ENCODE results near the gene NAGA.

NAGA gene

GRCh38 chr22:42079319-42080251 is 9.0 kb upstream of the NAGA start, which contains the start of gene SMDT1:
TSS of gene SMDT1 (plus strand) at chr22:42079700. CDS start at chr22:42079769, 69 bp downstream.
- DNase-seq (ENCODE audit: low read depth): peak; percentile 100
- peak within 1 kb of the TSS; percentile 96 for H3K4me3 ChIP-seq (ENCODE audit: low read depth, low read length)
- TF ChIP-seq, protein P1, sequence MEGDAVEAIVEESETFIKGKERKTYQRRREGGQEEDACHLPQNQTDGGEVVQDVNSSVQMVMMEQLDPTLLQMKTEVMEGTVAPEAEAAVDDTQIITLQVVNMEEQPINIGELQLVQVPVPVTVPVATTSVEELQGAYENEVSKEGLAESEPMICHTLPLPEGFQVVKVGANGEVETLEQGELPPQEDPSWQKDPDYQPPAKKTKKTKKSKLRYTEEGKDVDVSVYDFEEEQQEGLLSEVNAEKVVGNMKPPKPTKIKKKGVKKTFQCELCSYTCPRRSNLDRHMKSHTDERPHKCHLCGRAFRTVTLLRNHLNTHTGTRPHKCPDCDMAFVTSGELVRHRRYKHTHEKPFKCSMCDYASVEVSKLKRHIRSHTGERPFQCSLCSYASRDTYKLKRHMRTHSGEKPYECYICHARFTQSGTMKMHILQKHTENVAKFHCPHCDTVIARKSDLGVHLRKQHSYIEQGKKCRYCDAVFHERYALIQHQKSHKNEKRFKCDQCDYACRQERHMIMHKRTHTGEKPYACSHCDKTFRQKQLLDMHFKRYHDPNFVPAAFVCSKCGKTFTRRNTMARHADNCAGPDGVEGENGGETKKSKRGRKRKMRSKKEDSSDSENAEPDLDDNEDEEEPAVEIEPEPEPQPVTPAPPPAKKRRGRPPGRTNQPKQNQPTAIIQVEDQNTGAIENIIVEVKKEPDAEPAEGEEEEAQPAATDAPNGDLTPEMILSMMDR (IDR thresholded peaks at IDR 0.05; ENCODE audit: insufficient read depth, low read depth, low read length, missing control alignments): no peak

DNA sequence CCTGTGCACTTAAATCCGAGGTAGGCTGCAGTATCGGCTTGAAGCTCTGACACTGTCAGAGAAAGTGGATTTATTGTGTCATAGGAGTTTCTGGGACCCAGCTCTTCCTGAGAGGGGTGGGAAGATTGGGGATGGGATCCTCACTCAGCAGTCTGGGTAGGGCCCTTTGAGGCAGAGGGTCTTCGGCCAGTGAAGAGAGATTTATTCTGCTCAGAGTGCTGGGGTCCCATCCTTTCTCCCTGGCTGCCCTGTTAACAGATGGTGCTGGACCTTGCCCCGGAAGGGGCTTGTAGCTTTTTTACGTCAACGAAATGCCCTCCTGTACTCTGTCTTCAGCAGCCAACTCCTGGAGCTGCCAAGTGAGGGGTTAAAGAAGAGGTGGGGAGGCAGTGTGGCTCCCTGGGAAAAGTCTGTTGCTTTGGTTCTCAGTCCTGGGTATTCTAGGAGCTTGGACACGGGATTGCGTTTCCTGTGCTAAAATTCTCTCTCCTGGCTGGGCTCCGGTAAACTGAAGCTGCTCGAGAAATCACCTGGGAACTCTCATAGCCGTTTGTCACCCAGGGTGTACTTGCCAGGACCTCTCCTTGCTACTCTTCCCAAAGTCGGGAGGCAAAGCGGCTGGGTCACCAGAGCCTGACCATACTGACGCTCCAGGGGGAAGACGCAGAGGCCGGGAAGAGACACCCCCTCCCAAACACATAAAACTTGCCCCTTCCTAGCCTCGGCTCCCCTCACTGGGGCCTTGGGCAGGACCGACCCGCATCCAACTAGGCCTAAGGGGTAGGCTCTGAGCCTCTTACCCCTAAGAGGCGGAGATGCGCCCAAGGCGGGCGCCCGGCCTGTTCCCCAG is 8.1 kb upstream of the NAGA start:
- no peak for DNase-seq (ENCODE audit: low read depth)
- H3K4me3 ChIP-seq (ENCODE audit: low read depth, low read length): peak overlapping the region; percentile 96
- TF ChIP-seq, protein P1 (IDR thresholded peaks at IDR 0.05; ENCODE audit: insufficient read depth, low read depth, low read length, missing control alignments): no peak

- TF ChIP-seq, protein P1 (IDR thresholded peaks at IDR 0.05; ENCODE audit: insufficient read depth, low read depth, low read length, missing control alignments): no peak
- no peak for DNase-seq (ENCODE audit: low read depth)
- no peak overlapping the region for H3K4me3 ChIP-seq (ENCODE audit: low read depth, low read length)
Observed at GRCh38 chr22:42077486-42078125, 7.0 kb upstream of the NAGA start.

DNA sequence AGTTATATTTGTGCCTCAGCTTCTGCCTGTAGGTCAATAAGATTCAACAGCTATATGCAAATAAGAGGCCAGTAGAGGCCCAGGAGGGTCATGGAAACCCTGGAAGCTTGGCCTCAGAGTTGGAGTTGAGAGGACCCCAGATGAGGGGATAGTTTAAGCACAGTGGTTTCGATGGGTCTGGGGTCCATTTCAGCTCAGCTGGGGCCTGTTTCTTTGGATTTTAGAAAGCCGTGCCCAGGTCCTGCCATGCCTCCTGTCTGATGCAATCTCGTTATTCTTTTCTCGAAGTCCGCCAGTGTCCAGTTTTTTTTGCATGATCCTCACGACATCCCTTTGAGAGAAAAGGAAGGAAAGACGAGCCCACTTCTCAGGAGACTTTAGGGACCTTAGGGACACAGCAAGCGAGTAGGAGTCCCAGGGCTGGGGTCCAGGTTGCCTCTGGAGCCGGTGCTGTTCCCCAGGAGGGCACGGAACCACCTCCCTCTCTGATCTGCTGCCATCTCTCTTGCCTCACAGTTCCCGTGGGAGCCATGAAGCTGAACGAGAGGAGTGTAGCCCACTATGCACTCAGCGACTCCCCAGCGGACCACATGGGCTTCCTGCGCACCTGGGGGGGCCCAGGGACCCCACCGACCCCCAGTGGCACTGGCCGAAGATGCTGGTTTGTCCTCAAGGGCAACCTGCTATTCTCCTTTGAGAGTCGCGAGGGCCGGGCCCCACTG is 6.3 kb upstream of the NAGA start:
- TF ChIP-seq, protein P1 (IDR thresholded peaks at IDR 0.05; ENCODE audit: insufficient read depth, low read depth, low read length, missing control alignments): no peak
- no peak for DNase-seq (ENCODE audit: low read depth)
- H3K4me3 ChIP-seq (ENCODE audit: low read depth, low read length): no peak overlapping the region

GRCh38 chr22:42074846-42075676 is 4.4 kb upstream of the NAGA start:
- DNase-seq (ENCODE audit: low read depth): no peak
- peak overlapping the region; percentile 36 for H3K4me3 ChIP-seq (ENCODE audit: low read depth, low read length)
- TF ChIP-seq, protein P1 (IDR thresholded peaks at IDR 0.05; ENCODE audit: insufficient read depth, low read depth, low read length, missing control alignments): no peak
